Glomerular visceral epithelial cell (primary cell): ENCODE measurements around the gene MAP3K9.
A peak's percentile ranks its signal among the peaks of the same experiment; 100 is the strongest.
"Not testable (repeated sequence)": the region's sequence is repeated elsewhere in the genome, so short reads cannot be mapped to it uniquely, and the experiment has no call there.

Source experiments
- DNase-seq: peaks from one replicate; pipeline ENCODE4 v3.0.0-alpha.2; 2016; ENCODE audit errors: extremely low spot score

Gene MAP3K9

DNA sequence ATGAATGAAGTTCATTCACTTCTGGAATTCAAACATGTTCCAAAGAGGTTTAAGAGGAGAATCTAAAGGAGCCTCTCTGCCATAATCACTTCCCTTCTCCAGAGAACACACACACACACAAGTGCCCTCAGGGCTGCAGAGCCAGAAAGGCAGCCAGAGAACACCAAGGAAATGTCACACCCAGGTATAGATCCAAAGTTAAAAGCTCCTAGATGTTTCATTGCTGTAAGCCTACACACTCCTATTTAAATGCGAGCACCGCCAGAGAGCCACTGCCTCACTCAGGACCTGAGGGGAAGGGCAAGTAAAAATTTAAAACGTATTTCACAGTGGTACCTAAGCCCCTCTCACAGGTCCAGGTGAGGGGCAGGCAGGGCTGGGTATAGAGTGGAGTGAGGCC is 85.2 kb downstream of the MAP3K9 start:
- no peak for DNase-seq

DNA sequence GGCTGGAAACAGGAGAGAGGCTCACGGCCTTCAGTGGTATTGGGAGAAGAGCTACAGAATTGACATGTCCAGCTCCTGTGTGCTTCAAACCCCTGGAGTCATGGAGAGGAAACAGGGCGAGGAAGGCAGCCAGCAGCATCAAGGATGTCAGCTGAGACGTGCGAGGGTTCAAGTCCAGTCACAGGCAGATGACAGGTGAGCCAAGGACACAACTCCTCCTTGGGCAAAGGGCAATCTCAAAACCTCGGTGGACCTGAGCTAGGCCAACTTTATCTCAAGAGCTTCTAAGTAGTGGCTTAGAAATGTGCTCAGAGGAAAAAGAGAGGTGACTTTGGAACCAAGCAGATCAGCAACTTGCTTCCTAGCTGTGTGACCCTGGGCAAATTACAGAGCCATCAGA is 86.0 kb downstream of the MAP3K9 start:
- no peak for DNase-seq

DNA sequence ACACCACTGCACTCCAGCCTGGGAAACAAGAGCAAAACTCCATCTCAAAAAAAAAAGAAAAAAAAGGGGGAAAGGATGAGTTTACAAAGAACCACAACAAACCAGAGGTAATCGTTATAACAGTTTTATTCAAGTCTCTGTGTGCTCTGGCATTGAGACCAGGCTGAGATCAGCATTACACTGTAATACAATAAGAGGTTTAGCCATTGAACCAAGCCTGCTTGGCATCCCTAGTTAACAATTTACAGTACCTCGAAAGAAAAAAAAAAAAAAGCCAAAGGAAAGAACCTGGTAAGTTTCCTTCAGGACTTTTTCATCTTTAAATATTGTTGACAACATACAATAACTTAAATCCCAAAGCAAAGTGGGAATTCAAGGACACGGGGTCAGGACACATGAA is 86.9 kb downstream of the MAP3K9 start:
- peak; percentile 39 for DNase-seq

DNA sequence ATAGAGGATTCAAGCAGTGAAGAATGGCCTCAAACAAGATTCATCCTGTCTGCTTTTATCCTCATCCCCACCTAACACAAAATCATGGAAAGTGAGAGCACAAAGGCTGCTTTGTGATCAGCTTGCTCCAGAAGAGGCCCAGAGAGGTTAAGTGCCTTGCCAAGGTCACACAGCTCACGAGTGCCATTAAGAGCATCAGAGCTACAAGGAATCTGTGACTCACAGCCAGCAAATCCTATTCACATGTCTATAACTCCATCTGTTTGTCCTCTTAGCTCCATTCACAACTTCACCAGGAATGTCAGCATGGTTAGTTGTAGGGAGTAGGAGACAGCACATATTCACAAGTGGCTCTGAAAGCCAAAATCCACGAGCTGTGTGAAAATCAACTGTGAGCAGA is 87.8 kb downstream of the MAP3K9 start:
- DNase-seq, result no peak

DNA sequence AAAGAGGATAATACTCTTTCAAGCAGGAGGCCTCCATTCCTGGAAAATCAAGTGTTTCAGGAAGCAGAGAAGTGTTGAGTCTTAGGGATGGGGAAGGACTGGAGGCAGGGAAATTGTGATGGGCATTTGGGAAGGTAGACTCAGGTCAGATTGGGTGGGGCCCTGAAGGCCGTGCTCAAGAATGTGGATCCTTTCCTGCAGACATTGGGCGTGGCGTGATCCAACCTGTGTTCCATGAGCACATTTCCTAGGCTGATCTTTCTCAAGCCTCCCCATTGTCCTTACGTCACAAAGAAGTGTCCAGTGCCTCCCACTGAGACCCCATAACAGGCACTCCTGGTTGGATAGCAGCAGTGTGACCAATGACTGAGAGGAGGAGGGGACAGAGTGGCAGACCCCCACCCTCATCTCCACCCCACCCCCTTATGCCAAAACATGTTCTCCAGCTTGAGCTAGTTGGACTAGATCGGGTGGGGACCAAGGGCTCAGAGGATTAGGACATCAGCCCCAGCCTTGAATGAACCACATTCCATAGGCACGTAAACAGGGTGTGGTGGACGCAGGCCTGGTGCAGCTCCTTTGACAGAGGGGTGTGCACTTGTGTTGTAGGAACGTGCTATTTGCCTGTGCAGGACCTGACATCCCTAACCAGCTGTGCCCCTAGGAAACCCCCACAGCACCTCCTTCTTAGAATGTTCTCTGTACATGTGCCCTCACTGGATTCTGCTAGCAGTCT is 90.8 kb downstream of the MAP3K9 start:
- no peak for DNase-seq

DNA sequence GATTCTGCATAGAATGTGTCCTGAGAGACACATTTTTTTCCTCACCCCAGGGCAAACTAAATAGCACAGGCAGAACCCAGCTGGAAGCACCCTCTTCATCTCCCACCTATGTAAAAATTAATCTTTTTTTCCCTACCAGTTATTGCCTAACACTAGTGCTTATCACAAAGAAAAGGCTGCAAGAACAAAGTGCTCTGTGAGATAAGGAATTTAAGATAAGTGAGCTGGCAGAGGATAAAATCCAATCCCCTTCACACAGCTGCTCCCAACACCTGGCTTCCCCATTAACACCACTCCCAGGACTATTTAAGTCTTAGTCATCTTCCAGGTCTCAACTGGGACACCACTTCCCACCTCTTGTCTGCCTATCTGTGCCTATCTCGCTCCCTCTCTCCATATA is 92.4 kb downstream of the MAP3K9 start:
- DNase-seq, result no peak

DNA sequence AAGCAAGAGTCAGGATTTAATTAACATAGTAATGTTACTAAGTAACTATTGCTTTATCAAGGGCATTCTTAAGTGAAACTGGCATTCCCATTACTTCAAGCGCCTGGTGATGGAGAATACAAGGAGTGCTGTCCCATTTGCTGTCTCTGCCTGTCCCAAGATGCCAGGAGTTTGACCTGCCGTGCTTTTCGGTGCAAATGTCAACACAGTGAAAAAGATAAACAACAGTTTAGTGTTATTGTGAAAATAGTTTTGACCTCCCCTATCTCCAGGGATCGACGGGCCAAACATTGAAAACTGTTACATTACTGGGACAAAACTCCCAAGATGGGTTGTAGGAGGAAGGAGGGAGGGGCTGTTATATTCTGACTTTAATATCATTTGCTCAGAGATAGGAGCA is 92.8 kb downstream of the MAP3K9 start:
- no peak for DNase-seq

DNA sequence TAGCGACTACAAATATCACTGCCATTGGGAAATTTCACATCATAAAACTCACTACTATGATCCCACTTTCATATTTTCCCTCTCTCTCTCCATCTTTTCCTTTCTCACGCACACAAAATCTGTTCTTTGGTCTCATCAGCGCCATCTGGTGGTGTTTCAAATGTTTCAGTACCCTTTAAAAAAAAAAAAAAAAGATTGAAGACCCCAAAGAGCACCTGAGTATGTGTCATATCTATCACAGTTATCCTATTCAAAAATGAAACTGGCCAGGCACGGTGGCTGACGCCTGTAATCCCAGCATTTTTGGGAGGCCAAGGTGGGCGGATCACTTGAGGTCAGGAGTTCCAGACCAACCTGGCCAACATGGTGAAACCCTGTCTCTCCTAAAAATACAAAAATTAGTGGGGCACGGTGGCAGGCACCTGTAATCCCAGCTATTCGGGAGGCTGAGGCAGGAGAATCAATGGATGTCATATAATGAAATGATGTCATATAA is 95.2 kb downstream of the MAP3K9 start:
- DNase-seq, result peak; percentile 73

DNA sequence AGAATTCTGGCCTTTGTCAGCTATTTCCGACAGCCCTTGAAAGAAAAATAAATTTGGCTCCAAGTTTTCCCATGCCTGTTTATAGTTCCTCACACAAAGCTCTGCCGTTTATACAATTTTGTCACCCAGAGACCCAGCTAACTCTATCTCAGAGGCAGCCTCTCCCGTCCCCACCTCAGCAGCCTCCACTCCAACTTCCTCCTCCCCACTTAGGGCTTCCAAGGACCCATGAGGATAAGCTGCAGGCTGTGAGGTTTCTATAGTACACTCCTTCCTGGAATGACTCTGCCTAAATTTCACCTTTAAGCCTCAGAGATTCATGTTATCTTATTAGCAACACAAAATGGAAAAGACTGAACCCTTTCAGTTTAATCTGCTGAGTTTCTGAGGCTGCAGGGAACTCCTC is 95.8 kb downstream of the MAP3K9 start:
- no peak for DNase-seq

DNA sequence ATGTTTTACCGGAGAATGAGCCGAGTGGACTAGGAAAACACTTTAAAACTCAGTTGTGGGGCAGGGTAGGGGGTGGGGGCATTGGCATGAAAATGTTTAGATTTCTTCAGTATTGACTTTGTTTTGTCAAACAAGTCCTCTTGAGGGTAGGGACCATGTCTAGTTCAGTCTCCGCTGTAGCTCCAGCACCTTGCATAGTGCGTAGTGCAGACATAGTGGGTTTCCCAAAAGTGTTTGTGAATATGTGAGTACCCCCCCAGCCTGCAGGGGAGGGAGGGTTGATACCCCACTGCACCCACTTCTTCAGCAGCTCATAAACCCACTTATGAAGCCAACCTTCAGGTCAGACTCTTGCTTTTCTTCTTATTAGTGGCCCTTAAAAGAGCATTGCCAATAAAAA is 96.2 kb downstream of the MAP3K9 start:
- DNase-seq, result no peak

DNA sequence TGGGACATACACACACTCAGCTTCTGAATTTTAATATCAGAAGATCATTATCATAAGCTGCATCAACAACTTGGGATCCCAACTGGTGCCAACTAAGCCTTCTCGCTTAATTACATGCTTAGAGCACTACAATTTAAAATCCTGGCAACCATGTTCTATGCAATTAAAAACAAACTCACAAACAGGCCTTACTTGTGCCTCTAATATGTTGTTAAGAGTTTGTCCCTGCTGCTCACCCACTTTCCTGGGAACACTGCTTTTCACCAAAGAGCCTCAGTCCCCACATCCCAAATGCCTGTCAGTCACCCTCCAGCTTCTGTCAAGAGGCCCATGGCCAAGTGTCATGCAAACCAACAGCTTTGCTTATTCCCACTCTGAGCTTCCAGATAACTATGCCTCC is 97.9 kb downstream of the MAP3K9 start:
- no peak for DNase-seq

DNA sequence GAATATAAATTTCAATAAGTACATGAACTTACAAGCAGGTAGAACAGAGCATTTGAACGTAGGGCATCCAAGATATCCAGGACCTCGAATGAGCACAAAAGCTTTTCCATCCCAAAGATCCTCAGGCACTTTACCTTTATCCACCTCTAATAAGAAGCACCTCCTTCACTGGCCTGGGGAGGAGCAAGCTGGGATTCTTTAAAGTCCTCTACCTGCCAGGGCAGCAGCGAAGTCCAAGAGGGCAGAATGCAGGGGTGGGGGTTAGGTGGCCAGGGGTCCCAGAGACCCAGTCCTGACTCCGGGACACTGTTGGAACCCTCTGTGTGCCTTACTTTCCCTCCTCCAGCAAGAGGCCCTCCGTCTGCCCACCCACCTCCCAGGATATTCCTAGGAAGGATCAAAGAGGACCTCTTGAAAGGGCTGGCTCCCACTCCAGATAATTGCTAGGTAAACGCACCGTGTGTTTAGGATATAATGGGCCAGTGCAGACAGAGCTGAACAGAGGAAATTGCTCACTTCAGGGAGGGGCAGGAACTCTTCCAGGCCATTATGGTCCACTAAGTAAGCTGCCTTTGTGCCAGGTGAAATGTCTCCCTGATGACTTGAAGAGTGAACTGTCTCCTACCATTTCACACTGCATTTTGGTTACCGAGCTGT is 99.5 kb downstream of the MAP3K9 start:
- DNase-seq, result no peak

DNA sequence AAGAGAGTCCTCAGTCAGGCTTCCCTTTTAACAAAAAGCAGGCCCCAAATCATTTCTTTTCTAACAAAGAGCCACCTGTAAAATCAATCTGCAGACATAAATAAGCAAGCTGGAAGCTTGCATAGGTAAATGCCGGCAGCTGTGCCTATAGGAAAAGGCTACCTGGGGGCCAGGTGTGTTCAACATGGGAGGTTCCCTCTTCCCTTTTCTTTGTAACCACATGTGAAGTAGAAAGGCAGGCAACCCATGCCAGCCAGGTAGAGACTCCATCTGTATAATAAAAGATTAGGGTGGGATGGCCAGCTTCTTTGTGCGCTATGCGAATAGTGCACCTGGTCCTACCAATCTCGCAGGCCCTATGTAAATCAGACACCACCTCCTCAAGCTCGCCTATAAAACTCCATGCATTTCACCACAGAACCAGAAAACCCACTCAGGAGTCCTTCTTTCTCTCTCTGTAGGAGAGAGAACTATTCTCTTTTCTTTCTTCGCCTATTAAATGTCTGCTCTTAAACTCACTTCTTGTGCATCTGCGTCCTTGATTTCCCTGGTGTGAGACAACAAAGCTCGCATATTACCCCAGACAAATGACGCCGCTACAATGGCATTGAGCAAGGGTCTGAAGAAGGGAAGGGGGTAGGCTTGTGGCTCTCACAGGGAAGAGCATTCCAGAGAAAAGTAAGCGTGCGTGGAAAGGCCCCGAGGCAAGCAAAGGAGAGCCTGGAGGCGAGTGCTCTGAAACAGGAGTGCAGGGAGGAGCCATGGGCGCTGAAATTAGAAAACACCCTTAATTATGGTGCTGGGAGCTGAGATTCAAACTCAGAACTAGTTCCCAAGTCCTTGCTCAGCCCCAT is 100.4 kb downstream of the MAP3K9 start:
- DNase-seq, result no peak

DNA sequence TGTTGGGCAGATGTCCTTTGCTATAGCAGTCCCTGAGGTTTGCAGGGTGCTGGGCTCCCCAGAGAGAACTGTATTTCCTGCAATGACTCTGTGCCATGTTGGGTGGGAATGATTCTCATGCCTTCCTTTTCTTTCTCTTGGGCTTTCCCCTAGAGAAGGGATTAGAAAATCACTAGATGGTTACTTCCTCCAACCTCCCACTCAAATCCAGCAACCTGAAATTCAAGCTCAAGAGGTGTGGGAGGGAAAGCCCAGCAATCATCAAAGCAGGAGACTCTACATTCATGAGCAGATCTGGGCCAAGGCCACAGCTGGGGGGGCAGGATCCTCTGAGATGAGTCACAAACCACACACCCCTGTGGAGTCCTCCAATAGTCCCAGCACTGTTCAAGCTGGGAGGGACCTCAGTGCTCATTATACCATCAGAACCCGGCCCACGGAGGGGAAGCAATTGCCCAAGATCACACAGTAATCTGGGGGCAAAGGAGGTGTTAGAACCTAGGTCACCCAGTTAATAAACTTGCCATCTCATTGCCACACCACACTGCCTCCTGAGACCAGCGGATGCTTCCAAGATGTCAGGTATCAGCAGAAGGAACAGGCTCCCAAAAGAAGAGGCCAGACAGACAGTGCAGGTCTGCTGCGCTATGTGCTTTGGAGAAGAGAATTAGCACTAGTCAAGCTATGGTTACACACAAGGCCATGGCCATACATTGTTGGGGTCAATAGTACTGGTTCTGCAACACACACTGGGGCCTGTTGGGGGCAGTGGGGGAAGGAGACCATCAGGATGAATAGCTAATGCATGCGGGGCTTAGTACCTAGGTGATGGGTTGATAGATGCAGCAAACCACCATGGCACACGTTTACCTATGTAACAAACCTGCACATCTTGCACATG is 101.9 kb downstream of the MAP3K9 start:
- peak; percentile 91 for DNase-seq

DNA sequence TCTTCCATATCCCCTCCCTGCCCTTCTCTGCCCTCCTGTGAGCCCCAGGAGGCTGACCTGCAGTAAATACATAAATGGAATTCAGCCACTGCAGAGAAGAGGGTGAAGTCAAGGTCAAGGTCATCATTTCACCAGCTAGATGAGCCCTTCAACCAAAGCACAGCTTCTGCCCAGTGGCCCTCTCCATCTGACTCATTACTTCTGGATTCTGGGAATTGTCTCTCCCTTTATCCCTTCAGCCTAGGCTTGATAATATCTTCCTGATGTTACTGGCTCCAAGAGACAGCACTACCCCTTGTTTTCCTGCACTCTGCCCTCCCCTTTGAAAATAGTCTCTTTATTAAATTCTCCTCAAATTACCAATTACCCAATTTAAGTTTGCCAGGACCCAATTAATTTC is 103.1 kb downstream of the MAP3K9 start:
- no peak for DNase-seq

DNA sequence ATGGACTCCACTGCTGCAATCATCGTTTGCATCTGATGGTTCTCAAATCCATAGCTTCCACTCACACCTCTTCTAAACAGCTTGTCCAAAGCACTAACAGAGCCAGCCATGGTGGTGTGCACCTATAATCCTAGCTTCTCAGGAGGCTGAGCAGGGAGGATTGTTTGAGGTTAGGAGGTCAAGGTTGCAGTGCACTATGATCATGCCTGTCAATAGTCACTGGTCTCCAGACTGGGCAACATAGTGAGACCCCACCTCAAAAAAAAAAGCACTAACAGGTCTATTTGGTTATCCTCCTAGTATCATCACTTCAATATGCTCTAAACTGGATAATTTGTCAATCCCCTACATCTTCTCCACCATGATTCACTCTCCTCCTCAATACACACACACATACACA is 104.4 kb downstream of the MAP3K9 start:
- DNase-seq, result no peak

DNA sequence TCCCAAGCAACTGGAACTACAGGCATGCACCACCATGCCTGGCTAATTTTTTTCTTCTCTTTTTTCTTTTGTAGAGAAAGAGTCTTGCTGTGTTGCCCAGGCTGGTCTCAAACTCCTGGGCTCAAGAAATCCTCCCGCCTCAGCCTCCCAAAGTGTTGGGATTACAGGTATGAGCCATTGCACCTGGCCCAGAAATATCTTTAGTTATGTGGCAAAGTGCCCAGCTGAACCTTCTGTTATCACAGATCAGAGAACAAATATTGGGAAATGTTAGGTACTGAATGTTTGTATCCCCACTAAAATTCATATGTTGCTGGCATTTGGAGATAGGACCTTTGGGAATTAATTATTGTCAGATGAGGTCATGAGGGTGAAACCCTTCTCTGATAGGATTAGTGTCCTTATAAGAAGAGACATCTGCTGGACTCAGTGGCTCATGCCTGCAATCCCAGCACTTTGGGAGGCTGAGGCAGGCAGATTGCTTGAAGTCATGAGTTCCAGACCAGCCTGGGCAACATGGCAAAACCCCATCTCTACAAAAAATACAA is 105.6 kb downstream of the MAP3K9 start:
- DNase-seq, result not testable (repeated sequence)

DNA sequence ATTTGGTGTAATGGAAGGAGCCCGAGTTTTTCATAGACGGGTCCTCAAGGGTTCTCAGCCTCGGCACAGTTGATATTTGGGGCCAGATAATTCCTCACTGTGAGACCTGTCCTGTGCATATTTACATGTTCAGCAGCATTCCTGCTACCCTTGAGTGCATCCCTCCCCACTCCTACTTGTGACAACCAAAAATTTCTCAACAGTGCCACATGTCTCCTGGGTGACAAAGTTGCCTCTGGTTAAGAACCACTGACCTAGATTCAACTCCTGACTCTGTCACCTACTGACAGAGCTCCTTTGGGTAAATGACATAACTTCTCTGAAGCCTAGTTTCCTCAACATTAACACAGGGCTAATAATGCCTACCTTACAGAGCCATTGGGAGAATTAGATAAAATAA is 107.2 kb downstream of the MAP3K9 start:
- no peak for DNase-seq

DNA sequence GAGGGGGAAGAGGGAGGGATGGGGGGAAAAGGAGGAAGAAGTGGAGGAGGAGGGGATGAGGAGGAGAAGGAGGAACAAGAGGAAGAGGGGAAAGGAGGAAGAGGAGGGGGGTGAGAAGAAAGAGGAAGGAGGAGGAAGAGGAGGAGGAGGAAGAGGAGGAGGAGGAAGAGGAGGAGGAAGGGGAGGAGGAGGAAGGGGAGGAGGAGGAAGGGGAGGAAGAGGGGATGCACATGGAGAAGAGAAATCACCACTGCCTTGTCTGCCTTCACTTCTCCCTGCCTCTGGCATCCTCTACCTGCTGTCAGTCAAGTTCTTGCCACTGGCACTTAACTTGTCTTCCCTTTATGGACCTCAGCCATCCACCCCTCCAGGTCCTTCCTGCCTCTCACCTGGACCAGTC is 107.7 kb downstream of the MAP3K9 start:
- DNase-seq, result no peak

DNA sequence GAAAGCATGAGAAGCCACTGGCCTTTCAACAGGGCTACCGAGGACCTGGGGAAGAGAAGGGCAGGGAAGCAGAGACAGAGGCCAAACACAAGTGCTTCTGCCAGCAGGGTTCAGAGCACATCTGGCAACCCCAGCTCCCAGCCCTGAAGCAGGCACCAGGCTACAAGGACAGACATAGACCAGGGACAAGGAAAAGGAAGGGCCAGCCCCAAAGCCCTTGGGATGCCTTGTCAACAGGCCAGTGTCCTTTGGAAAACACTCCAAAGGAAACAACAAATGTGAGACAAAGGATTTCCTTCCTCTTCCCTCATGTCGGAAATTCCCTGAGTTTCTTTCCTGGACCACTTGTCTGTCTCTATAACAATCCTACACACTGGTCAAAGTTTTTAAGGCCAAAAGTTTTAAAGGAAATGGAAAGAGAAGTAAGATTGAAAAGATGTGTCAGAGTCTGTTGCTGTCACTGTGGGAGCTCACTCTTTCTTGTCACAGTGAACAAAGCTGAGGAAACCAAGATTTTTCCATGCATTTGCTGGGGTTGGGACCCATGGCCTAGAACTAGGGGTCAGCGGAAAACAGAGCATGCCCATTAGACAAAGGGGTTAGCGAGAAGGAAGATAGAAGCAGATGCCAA is 108.2 kb downstream of the MAP3K9 start:
- no peak for DNase-seq

DNA sequence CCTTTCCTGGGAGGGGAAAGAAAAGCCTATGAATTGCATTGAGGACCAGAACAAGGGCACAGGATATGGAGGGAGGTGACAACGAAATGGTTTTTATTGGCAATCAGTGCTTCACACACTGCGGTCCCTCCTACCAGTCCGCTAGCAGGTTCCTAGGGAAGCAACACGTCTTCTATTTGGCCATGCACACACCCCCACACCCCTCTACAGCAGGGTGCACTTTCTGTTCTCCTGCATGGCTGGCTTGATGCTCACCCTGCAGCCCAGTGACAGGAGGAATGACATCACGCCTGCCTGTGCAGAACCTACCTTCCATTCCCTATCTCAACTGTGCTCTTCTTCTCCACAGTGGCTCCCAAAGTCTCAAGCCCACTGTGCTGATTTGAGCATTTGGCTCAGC is 109.7 kb downstream of the MAP3K9 start:
- no peak for DNase-seq
